HepG2 (cell line): ENCODE data around the gene HTR3C. TPM values are rescaled to one million over a fixed set of nuclear protein-coding genes. Genes with fewer than 3 reads are reported as not detected.
A peak's percentile ranks its signal among the peaks of the same experiment; 100 is the strongest.

Experiments used
- ADNP ChIP-seq: sonication (generic); formaldehyde crosslinking; IDR thresholded peaks from 2 replicates; pipeline ENCODE4 v1.4.0; 2020; ENCODE audit warnings: missing genetic modification reagents
- EEA1 ChIP-seq: sonication (generic); formaldehyde crosslinking; IDR thresholded peaks from 2 replicates; pipeline ENCODE4 v1.5.1; 2020; ENCODE audit warnings: mild to moderate bottlenecking, missing genetic modification reagents, borderline replicate concordance
- HMGXB3 ChIP-seq: sonication (generic); formaldehyde crosslinking; IDR thresholded peaks from 2 replicates; pipeline ENCODE4 v1.4.0; 2020; ENCODE audit warnings: missing genetic modification reagents, borderline replicate concordance
- JUND ChIP-seq: sonication (generic); formaldehyde crosslinking; IDR thresholded peaks from 2 replicates; pipeline ENCODE4 v1.8.0; 2022; ENCODE audit warnings: mild to moderate bottlenecking, missing genetic modification reagents
- KAT2B ChIP-seq: fragments of 150-350 bp; IDR thresholded peaks from 2 replicates; pipeline ENCODE4 v1.6.1; 2014; ENCODE audit warnings: low read depth, low read length, borderline replicate concordance
- MED8 ChIP-seq: sonication (generic); formaldehyde crosslinking; IDR thresholded peaks from 2 replicates; pipeline ENCODE4 v1.8.1; 2023; ENCODE audit warnings: mild to moderate bottlenecking, missing genetic modification reagents; ENCODE audit not compliant: insufficient replicate concordance
- NR0B2 ChIP-seq: sonication (generic); formaldehyde crosslinking; IDR thresholded peaks from 2 replicates; pipeline ENCODE4 v1.4.0; 2020; ENCODE audit warnings: mild to moderate bottlenecking, missing genetic modification reagents
- PHF21A ChIP-seq: sonication (generic); formaldehyde crosslinking; IDR thresholded peaks from 2 replicates; pipeline ENCODE4 v1.5.0; 2020; ENCODE audit warnings: mild to moderate bottlenecking, missing genetic modification reagents
- PHF8 ChIP-seq: sonication (generic); formaldehyde crosslinking; IDR thresholded peaks from 2 replicates; pipeline ENCODE4 v1.5.0; 2020; ENCODE audit warnings: missing genetic modification reagents
- ZBTB37 ChIP-seq: sonication (generic); formaldehyde crosslinking; IDR thresholded peaks from 2 replicates; pipeline ENCODE4 v1.4.0; 2020; ENCODE audit warnings: mild to moderate bottlenecking, missing genetic modification reagents
- ZFP36L2 ChIP-seq: sonication (generic); formaldehyde crosslinking; IDR thresholded peaks from 2 replicates; pipeline ENCODE4 v1.4.0; 2020; ENCODE audit warnings: missing genetic modification reagents
- ZNF329 ChIP-seq: sonication (generic); formaldehyde crosslinking; IDR thresholded peaks from 2 replicates; pipeline ENCODE4 v1.9.0; 2021; ENCODE audit warnings: low read depth, mild to moderate bottlenecking, missing genetic modification reagents
- ZNF407 ChIP-seq: sonication (generic); formaldehyde crosslinking; IDR thresholded peaks from one replicate; pipeline ENCODE4 v1.5.1; 2020; ENCODE audit warnings: mild to moderate bottlenecking, missing genetic modification reagents; ENCODE audit errors: not compliant biosample characterization
- ZNF605 ChIP-seq: sonication (generic); formaldehyde crosslinking; IDR thresholded peaks from 2 replicates; pipeline ENCODE4 v1.8.0; 2022; ENCODE audit warnings: mild to moderate bottlenecking, missing genetic modification reagents
- polyA plus RNA-seq, 8 experiments: library from polyadenylated mRNA; depleted of rRNA in 3 of 8; stranded (reverse) in 7 of 8; unstranded in 1 of 8; fragments of >200 nt; fragmentation: Illumina TruSeq in 4 of 8; extraction: Trizol in 4 of 8; gene quantifications; 2 replicates each; pipeline versions ENCODE4 v1.2.1 to v1.2.3, GENCODE V29; 2011 to 2016; ENCODE audit warnings: low read depth in 4 of 8, missing spikeins in 1 of 8, mixed read lengths in 1 of 8; ENCODE audit not compliant: insufficient read depth in 1 of 8
- total RNA-seq, 5 experiments: library from RNA; depleted of rRNA; stranded (reverse); fragments of >200 nt; fragmentation: Illumina TruSeq; extraction: Trizol; gene quantifications; 2 replicates each; pipeline ENCODE4 v1.2.3, GENCODE V29; 2016; ENCODE audit warnings: low read depth in 1 of 5

HTR3C gene
- total and polyA plus RNA-seq, 2 of the 13 experiments (the other 11 are each of a cell fraction or from before 2014, with no cell fraction given), result not detected

GRCh38 chr3:184017672-184018423, 35.0 kb upstream of the HTR3C start, which contains the start of gene ABCC5 (continued):
- TF ChIP-seq ZNF605 (CRISPR knock-in tag) (peak; percentile 17; the same call in 1 of the 2 replicates), MED8 (CRISPR knock-in tag) (peak; percentile 42), PHF21A (peak; percentile 64; the same call in 1 of the 2 replicates), ZFP36L2 (no peak), ZBTB37 (no peak), ADNP (CRISPR knock-in tag) (no peak), NR0B2 (CRISPR knock-in tag) (peak; percentile 89), EEA1 (peak; percentile 37; the same call in 1 of the 2 replicates), JUND (CRISPR knock-in tag) (no peak), ZNF407 (peak; percentile 15), KAT2B (no peak), PHF8 (peak; percentile 95), ZNF329 (CRISPR knock-in tag) (0 out of 2 replicates have a peak, but pooled peaks have one; percentile 36), HMGXB3 (no peak; the same call in 1 of the 2 replicates)
